HL-60 (cell line): Measurements from ENCODE around the gene BEST3.
"Not testable (repeated sequence)": the region's sequence is repeated elsewhere in the genome, so short reads cannot be mapped to it uniquely, and the experiment has no call there.

Experiments
- CTCF ChIP-seq: IDR thresholded peaks from one replicate; pipeline ENCODE4 v1.5.1; 2011; ENCODE audit warnings: low read length, control low read depth, inconsistent platforms; ENCODE audit not compliant: insufficient read depth
- GABPA ChIP-seq: IDR thresholded peaks from 2 replicates; pipeline ENCODE4 v1.6.1; 2012; ENCODE audit warnings: low read depth
- POLR2AphosphoS5 ChIP-seq: IDR thresholded peaks from 2 replicates; pipeline ENCODE4 v1.6.1; 2012; ENCODE audit warnings: low read depth
- REST ChIP-seq: IDR thresholded peaks from 2 replicates; pipeline ENCODE4 v1.6.1; 2012; ENCODE audit warnings: low read depth; ENCODE audit not compliant: insufficient replicate concordance

- not testable (repeated sequence) for TF ChIP-seq CTCF, REST, GABPA, POLR2AphosphoS5
Observed at GRCh38 chr12:69604275-69604674, 94.8 kb downstream of the BEST3 start.
